ENCODE measurements around the gene CCDC188. TPM values are rescaled to one million over a fixed set of nuclear protein-coding genes. Genes with fewer than 3 reads are reported as not detected.

The CCDC188 gene
- total RNA-seq, 1 experiment from 2014 or later, result not detected

DNA sequence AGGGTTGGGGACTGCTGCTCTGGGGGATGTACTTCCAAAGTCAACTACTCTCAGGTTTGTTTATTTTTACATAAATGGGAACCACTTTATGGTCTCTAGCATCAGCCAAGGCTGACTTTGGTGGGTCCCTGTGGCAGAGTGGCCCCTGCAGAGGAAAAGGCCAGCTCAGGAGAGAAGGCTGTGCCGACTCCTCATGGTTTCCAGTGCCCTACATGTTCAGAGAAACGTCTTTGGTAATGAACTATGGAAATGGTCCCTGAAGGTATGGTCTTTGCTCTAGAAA is 22.3 kb downstream of the CCDC188 start:
- POLR2A ChIA-PET (ENCODE audit: unreplicated experiment), result no interaction called here
- H3K79me2 ChIP-seq (ENCODE audit: low read length), result peaks cover 21% of the 10 kb centered on the region
- DNase-seq (no peak), ATAC-seq (no peak)
- H3K9me2 ChIP-seq (replicated peaks; ENCODE audit: low read length), result no peaks in the 10 kb centered on the region
- TF ChIP-seq EZH2 (IDR thresholded peaks at IDR 0.05; ENCODE audit: low read length, unreplicated experiment), result no peak
- TF ChIP-seq EZH2phosphoT487 (IDR thresholded peaks at IDR 0.05; ENCODE audit: borderline replicate concordance, low read length), result no peak
- no peak for TF ChIP-seq CTCF (conservative IDR thresholded peaks at IDR 0.05; ENCODE audit: low read depth, low read length)
- H3K27me3 ChIP-seq (ENCODE audit: low read length), result no peaks in the 10 kb centered on the region
- no peaks in the 10 kb centered on the region for H3K9me3 ChIP-seq (ENCODE audit: low read length)
- intact Hi-C loops (cut with micrococcal nuclease), result no loop called here
- H3K4me1 ChIP-seq (ENCODE audit: insufficient read depth, low read length), result peaks cover 7% of the 10 kb centered on the region; the same call in 1 of the 2 replicates
- BruUV-seq (replicated peaks), result no TSS peak
- no peak overlapping the region for H3K27ac ChIP-seq (ENCODE audit: low read length)
- H4K20me1 ChIP-seq (ENCODE audit: low read length), result no peaks in the 10 kb centered on the region
- no peaks in the 10 kb centered on the region; the same call in 1 of the 2 replicates for H3K36me3 ChIP-seq (ENCODE audit: low read depth, low read length)
- H3K4me2 ChIP-seq (ENCODE audit: low read length), result no peak overlapping the region
- H3F3A ChIP-seq (ENCODE audit: low read length, unreplicated experiment), result no peaks in the 10 kb centered on the region
- H2AFZ ChIP-seq (ENCODE audit: low read length), result no peak overlapping the region
- no peak overlapping the region for H3K4me3 ChIP-seq (ENCODE audit: low read length)
- no peak overlapping the region for H3K9ac ChIP-seq (ENCODE audit: low read length)
- CTCF ChIA-PET, result no interaction called here

GRCh38 chr22:20127869-20128618 is 22.8 kb downstream of the CCDC188 start:
- H3K9me2 ChIP-seq (replicated peaks; ENCODE audit: low read length), result no peaks in the 10 kb centered on the region
- intact Hi-C loops (cut with micrococcal nuclease), result no loop called here
- H2AFZ ChIP-seq (ENCODE audit: low read length), result no peak overlapping the region
- H3K27ac ChIP-seq (ENCODE audit: low read length), result no peak overlapping the region
- H3K4me2 ChIP-seq (ENCODE audit: low read length), result no peak overlapping the region
- no peaks in the 10 kb centered on the region for H4K20me1 ChIP-seq (ENCODE audit: low read length)
- H3K9me3 ChIP-seq (ENCODE audit: low read length), result no peaks in the 10 kb centered on the region
- ChIA-PET POLR2A (ENCODE audit: unreplicated experiment) (no interaction called here), CTCF (no interaction called here)
- no peak overlapping the region for H3K4me3 ChIP-seq (ENCODE audit: low read length)
- H3K79me2 ChIP-seq (ENCODE audit: low read length), result peaks cover 18% of the 10 kb centered on the region
- H3K27me3 ChIP-seq (ENCODE audit: low read length), result no peaks in the 10 kb centered on the region
- H3K9ac ChIP-seq (ENCODE audit: low read length), result no peak overlapping the region
- TF ChIP-seq EZH2 (IDR thresholded peaks at IDR 0.05; ENCODE audit: low read length, unreplicated experiment), result no peak
- no peak for TF ChIP-seq CTCF (conservative IDR thresholded peaks at IDR 0.05; ENCODE audit: low read depth, low read length)
- TF ChIP-seq EZH2phosphoT487 (IDR thresholded peaks at IDR 0.05; ENCODE audit: borderline replicate concordance, low read length), result no peak
- no peak for ATAC-seq
- no TSS peak for BruUV-seq (replicated peaks)
- peaks cover 7% of the 10 kb centered on the region; the same call in 1 of the 2 replicates for H3K4me1 ChIP-seq (ENCODE audit: insufficient read depth, low read length)
- no peaks in the 10 kb centered on the region; the same call in 1 of the 2 replicates for H3K36me3 ChIP-seq (ENCODE audit: low read depth, low read length)
- DNase-seq, result no peak
- no peaks in the 10 kb centered on the region for H3F3A ChIP-seq (ENCODE audit: low read length, unreplicated experiment)

- no peaks in the 10 kb centered on the region for H3K9me3 ChIP-seq (ENCODE audit: low read length)
- TF ChIP-seq CTCF (conservative IDR thresholded peaks at IDR 0.05; ENCODE audit: low read depth, low read length), result no peak
- no peak for TF ChIP-seq EZH2 (IDR thresholded peaks at IDR 0.05; ENCODE audit: low read length, unreplicated experiment)
- TF ChIP-seq EZH2phosphoT487 (IDR thresholded peaks at IDR 0.05; ENCODE audit: borderline replicate concordance, low read length), result no peak
- no peak overlapping the region for H2AFZ ChIP-seq (ENCODE audit: low read length)
- no peak overlapping the region for H3K4me3 ChIP-seq (ENCODE audit: low read length)
- no peaks in the 10 kb centered on the region for H3F3A ChIP-seq (ENCODE audit: low read length, unreplicated experiment)
- peaks cover under 1% of the 10 kb centered on the region; the same call in 1 of the 2 replicates for H3K36me3 ChIP-seq (ENCODE audit: low read depth, low read length)
- DNase-seq (no peak), ATAC-seq (no peak)
- no peak overlapping the region for H3K4me2 ChIP-seq (ENCODE audit: low read length)
- no peaks in the 10 kb centered on the region for H3K9me2 ChIP-seq (replicated peaks; ENCODE audit: low read length)
- ChIA-PET CTCF (no interaction called here), POLR2A (ENCODE audit: unreplicated experiment) (no interaction called here)
- H3K27me3 ChIP-seq (ENCODE audit: low read length), result no peaks in the 10 kb centered on the region
- H3K4me1 ChIP-seq (ENCODE audit: insufficient read depth, low read length), result peaks cover under 1% of the 10 kb centered on the region; the same call in 1 of the 2 replicates
- H4K20me1 ChIP-seq (ENCODE audit: low read length), result no peaks in the 10 kb centered on the region
- no peak overlapping the region for H3K9ac ChIP-seq (ENCODE audit: low read length)
- H3K79me2 ChIP-seq (ENCODE audit: low read length), result peaks cover 13% of the 10 kb centered on the region
- no TSS peak for BruUV-seq (replicated peaks)
- intact Hi-C loops (cut with micrococcal nuclease), result no loop called here
- no peak overlapping the region for H3K27ac ChIP-seq (ENCODE audit: low read length)
Measured at GRCh38 chr22:20127318-20127868, 23.5 kb downstream of the CCDC188 start.

Data from PC-3 (cell line).